WERI-Rb-1 (cell line): ENCODE measurements around the gene PPP2R3A.
"Not testable (repeated sequence)": the region's sequence is repeated elsewhere in the genome, so short reads cannot be mapped to it uniquely, and the experiment has no call there.

Experiments
- DNase-seq: peaks from one replicate; pipeline ENCODE4 v3.0.0-alpha.2; 2020
- H3K27ac ChIP-seq: fragments of 250-450 bp; sonication (Bioruptor Pico); 2 replicates; pipeline ENCODE4 v1.5.1; 2020; ENCODE audit warnings: mild to moderate bottlenecking, moderate library complexity
- H3K27me3 ChIP-seq: fragments of 250-450 bp; sonication (Bioruptor Pico); 2 replicates; pipeline ENCODE4 v1.5.1; 2021; ENCODE audit warnings: mild to moderate bottlenecking, low read depth, moderate library complexity; ENCODE audit not compliant: insufficient read depth, severe bottlenecking
- H3K36me3 ChIP-seq: fragments of 250-450 bp; sonication (Bioruptor Pico); 2 replicates; pipeline ENCODE4 v1.5.1; 2020; ENCODE audit warnings: mild to moderate bottlenecking, moderate library complexity
- H3K4me3 ChIP-seq: 2 replicates; pipeline ENCODE4 v1.5.1; 2011; ENCODE audit warnings: low read depth, mild to moderate bottlenecking, control low read depth, low read length
- H3K9me3 ChIP-seq: fragments of 250-450 bp; sonication (Bioruptor Pico); 2 replicates; pipeline ENCODE4 v1.5.1; 2021; ENCODE audit warnings: mild to moderate bottlenecking, moderate library complexity; ENCODE audit not compliant: severe bottlenecking
- CTCF ChIP-seq: IDR thresholded peaks from 2 replicates; pipeline ENCODE4 v1.5.1; 2011; ENCODE audit warnings: low read depth, mild to moderate bottlenecking, control low read depth, inconsistent platforms, low read length

PPP2R3A gene

DNA sequence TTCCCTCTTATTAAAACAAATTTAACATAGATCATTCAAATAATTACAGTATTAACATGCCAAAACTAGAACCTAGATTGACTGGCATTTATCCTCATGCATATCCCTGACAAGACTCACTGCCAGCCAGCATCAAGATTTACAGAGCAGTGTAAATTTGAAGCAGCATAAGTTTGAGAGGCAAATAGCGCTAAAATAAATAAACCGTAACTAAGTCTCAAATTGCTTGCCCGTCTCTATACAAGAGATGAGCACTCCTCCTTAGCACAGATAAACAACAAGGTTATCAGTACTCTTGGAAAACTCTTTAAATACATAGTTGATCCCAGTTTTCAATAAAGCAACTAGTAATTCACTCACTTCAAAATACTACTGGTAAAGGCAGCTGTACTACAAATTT, 201.0 kb downstream of the PPP2R3A start:
- Histone ChIP-seq H3K4me3 (no peak overlapping the region), H3K9me3 (no peaks in the 10 kb centered on the region), H3K27ac (peak overlapping the region; percentile 69), H3K27me3 (no peaks in the 10 kb centered on the region), H3K36me3 (no peaks in the 10 kb centered on the region)
- DNase-seq, result no peak
- TF ChIP-seq CTCF, result no peak

GRCh38 chr3:136168236-136168635, 202.7 kb downstream of the PPP2R3A start:
- H3K9me3 ChIP-seq, H3K36me3 ChIP-seq, H3K27ac ChIP-seq, H3K27me3 ChIP-seq, H3K4me3 ChIP-seq, DNase-seq: not testable (repeated sequence)

DNA sequence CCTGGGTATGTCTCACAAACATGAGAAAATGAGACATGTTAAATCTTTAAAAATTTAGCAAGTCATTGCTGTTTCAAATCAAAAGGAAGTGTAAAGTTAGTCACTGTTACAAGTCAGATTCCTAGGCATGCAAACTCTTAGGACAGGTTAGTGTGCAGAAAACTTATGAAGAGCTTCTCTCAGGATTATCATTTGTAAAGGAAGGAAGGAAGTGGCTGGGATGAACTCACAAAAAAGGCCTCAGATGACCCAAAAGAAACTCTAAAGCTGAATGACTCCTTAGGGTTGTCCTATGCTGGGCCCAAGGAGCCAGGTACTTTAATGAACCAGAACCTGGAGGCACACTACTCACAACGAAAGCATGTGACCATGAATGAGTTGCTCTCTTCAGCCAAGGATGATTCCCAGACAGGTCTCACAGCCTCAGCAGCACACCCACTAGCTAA, 205.6 kb downstream of the PPP2R3A start:
- Histone ChIP-seq H3K4me3 (no peak overlapping the region), H3K9me3 (no peaks in the 10 kb centered on the region), H3K27ac (no peak overlapping the region), H3K36me3 (no peaks in the 10 kb centered on the region), H3K27me3 (no peaks in the 10 kb centered on the region)
- TF ChIP-seq CTCF, result no peak
- DNase-seq, result no peak

DNA sequence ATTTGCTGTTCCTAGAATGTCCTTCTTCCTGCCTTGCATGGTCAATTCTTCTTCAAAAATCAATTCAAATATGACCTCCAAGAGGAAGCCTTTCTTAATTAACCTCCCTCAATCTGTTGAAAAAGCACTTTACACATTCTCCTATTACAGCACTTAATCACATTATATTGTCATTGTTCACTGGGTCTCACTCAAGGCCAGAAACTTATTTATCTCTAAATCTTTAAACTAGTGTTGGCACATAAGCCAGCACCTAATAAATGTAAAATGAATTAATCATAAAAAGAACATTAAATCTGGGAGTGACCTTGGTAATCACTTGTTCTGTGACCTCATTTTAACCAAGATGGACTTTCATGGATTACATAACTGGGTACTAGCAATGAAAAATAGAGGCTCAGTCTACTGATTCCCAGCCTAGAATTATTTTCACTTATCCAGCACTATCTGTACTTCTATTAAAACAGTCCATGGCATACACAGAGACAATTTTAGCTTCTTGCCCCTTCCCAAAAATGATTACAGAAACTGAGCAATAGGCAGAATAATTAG, 208.5 kb downstream of the PPP2R3A start:
- no peak overlapping the region for H3K4me3 ChIP-seq
- no peak for DNase-seq
- H3K36me3 ChIP-seq, result no peaks in the 10 kb centered on the region
- H3K27me3 ChIP-seq, result no peaks in the 10 kb centered on the region
- no peak overlapping the region for H3K27ac ChIP-seq
- no peak for TF ChIP-seq CTCF
- H3K9me3 ChIP-seq, result no peaks in the 10 kb centered on the region

- no peaks in the 10 kb centered on the region for H3K9me3 ChIP-seq
- no peak overlapping the region for H3K4me3 ChIP-seq
- no peak for TF ChIP-seq CTCF
- no peaks in the 10 kb centered on the region for H3K36me3 ChIP-seq
- DNase-seq, result no peak
- H3K27me3 ChIP-seq, result no peaks in the 10 kb centered on the region
- H3K27ac ChIP-seq, result no peak overlapping the region
Measured at GRCh38 chr3:136177876-136178275, 212.3 kb downstream of the PPP2R3A start.

DNA sequence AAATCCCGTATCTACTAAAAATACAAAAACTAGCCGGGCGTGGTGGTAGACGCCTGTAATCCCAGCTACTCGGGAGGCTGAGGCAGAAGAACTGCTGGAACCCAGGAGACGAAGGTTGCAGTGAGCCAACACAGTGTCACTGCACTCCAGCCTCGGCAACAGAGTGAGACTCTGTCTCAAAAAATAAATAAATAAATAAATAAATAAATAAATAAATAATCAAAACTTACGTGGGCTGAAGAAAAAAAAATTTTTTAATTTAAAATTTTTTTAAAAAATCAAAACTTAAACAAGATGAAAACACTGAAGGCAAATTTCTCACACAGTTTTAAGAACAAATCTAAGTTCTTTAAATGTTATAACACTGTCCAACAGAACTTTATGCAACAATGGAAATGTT, 216.2 kb downstream of the PPP2R3A start:
- Histone ChIP-seq H3K27me3 (no peaks in the 10 kb centered on the region), H3K9me3 (no peaks in the 10 kb centered on the region), H3K4me3 (no peak overlapping the region), H3K27ac (no peak overlapping the region), H3K36me3 (no peaks in the 10 kb centered on the region)
- no peak for TF ChIP-seq CTCF
- no peak for DNase-seq
